Neutrophil (primary cell): ENCODE results near the gene ANO6.

ENCODE experiments used
- H3K27ac ChIP-seq: fragments of 200-600 bp; sonication (generic); 2 replicates; pipeline ENCODE4 v1.5.1; 2016; ENCODE audit warnings: mild to moderate bottlenecking, moderate library complexity
- H3K27me3 ChIP-seq: fragments of 200-600 bp; sonication (generic); 2 replicates; pipeline ENCODE4 v1.6.0; 2016; ENCODE audit warnings: mild to moderate bottlenecking
- H3K36me3 ChIP-seq: fragments of 200-600 bp; sonication (generic); 2 replicates; pipeline ENCODE4 v1.5.1; 2017
- H3K4me1 ChIP-seq, 2 experiments: fragments of 200-600 bp in 1 of 2; sonication (generic) in 1 of 2; 1 replicate in 1 of 2; 2 replicates in 1 of 2; pipeline versions ENCODE4 v1.5.1 to v1.6.1; 2013 to 2016; ENCODE audit warnings: low read depth in 1 of 2, low read length in 1 of 2, mild to moderate bottlenecking in 1 of 2, moderate library complexity in 1 of 2; ENCODE audit not compliant: control insufficient read depth in 1 of 2, insufficient read depth in 1 of 2
- H3K4me3 ChIP-seq, 2 experiments: fragments of 200-600 bp in 1 of 2; sonication (generic) in 1 of 2; 1 replicate in 1 of 2; 2 replicates in 1 of 2; pipeline ENCODE4 v1.5.1; 2013 to 2016; ENCODE audit warnings: low read depth in 1 of 2, low read length in 1 of 2, mild to moderate bottlenecking in 1 of 2, moderate library complexity in 1 of 2
- H3K9me3 ChIP-seq: fragments of 200-600 bp; sonication (generic); 2 replicates; pipeline ENCODE4 v1.5.1; 2016
- TF ChIP-seq, protein P1 (sequence below): fragments of 200-600 bp; sonication (generic); IDR thresholded peaks from 2 replicates; pipeline ENCODE4 v1.5.1; 2016; ENCODE audit warnings: antibody characterized with exemption

The ANO6 gene

DNA sequence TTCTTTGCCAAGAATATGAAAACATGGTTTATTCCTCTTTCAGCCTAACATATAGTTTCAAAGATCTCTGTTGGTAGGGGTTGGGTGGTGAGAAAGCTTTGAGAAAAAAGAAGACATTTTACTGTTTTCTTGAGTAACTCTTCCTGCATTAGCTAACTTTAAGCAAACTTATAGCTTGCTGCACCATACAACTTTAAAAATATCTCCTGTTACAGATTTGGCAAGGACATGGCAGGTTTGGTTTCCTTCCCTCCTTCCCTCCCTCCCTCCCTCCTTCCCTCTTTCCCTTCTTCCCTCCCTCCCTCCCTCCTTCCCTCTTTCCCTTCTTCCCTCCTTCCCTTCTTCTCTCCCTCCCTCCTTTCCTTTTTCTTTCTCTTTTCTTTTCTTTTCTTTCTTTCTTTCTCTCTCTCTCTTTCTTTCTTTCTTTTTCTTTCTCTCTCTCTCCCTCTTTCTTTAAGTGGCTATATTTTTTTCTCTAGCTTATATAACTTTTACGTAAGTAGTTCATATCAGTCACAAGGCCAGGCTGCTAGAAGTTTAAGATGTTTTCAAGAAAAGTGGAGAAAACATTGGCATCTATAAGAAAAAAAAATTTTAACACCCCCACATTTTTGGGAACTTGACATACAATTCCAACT is 26.0 kb upstream of the ANO6 start:
- Histone ChIP-seq H3K27me3 (no peaks in the 10 kb centered on the region), H3K36me3 (no peaks in the 10 kb centered on the region), H3K4me1 (peaks cover 20 to 37% of the 10 kb centered on the region in 2 experiments), H3K4me3 (no peak overlapping the region), H3K9me3 (no peaks in the 10 kb centered on the region), H3K27ac (peak overlapping the region; percentile 13)
- TF ChIP-seq, protein P1, sequence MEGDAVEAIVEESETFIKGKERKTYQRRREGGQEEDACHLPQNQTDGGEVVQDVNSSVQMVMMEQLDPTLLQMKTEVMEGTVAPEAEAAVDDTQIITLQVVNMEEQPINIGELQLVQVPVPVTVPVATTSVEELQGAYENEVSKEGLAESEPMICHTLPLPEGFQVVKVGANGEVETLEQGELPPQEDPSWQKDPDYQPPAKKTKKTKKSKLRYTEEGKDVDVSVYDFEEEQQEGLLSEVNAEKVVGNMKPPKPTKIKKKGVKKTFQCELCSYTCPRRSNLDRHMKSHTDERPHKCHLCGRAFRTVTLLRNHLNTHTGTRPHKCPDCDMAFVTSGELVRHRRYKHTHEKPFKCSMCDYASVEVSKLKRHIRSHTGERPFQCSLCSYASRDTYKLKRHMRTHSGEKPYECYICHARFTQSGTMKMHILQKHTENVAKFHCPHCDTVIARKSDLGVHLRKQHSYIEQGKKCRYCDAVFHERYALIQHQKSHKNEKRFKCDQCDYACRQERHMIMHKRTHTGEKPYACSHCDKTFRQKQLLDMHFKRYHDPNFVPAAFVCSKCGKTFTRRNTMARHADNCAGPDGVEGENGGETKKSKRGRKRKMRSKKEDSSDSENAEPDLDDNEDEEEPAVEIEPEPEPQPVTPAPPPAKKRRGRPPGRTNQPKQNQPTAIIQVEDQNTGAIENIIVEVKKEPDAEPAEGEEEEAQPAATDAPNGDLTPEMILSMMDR = no peak

DNA sequence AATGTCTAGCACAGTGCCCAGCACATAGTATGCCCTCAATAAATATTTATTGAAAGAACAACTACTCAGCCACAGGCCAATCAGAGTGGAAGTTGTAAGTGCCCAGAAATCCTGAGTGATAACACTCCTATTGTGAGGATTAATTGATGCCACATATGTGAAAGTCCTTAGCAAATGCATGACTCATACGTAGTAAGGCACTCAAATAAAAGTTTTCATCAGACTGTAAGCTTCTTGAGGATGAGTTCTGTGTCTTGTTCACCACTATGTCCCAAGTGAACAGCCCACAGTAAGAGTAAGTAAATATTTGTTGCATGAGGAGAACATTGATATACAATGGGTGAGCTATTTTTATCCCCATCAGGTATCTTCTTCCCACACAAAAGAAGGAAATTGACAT is 24.7 kb upstream of the ANO6 start:
- Histone ChIP-seq H3K27ac (peak overlapping the region; percentile 5), H3K27me3 (no peaks in the 10 kb centered on the region), H3K9me3 (no peaks in the 10 kb centered on the region), H3K36me3 (no peaks in the 10 kb centered on the region), H3K4me3 (no peak overlapping the region), H3K4me1 (peaks cover 20 to 36% of the 10 kb centered on the region in 2 experiments)
- TF ChIP-seq, protein P1 = no peak

DNA sequence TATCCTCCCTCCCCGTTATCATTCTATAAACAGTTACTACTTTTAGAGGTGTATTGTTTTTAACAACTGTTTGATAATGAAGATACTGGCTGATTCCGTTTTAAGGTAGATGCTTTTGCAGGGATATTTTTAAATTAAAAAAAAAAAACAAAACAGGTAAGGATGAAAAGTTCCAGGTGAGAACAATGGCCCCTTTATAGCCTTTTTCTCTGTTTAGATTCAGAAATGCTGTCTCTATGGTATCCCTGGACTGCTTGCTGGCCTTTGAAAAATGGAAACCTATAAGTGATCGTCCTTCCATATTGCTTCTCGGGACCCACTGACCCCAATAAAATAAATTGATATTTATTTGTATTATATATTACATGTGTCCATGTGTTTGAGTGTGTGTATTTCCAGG is 23.2 kb upstream of the ANO6 start:
- H3K27ac ChIP-seq = no peak overlapping the region
- H3K27me3 ChIP-seq = no peaks in the 10 kb centered on the region
- no peak overlapping the region for H3K4me3 ChIP-seq
- H3K36me3 ChIP-seq = no peaks in the 10 kb centered on the region
- TF ChIP-seq, protein P1 = no peak
- H3K9me3 ChIP-seq = no peaks in the 10 kb centered on the region
- H3K4me1 ChIP-seq = peaks cover 20 to 36% of the 10 kb centered on the region in 2 experiments

DNA sequence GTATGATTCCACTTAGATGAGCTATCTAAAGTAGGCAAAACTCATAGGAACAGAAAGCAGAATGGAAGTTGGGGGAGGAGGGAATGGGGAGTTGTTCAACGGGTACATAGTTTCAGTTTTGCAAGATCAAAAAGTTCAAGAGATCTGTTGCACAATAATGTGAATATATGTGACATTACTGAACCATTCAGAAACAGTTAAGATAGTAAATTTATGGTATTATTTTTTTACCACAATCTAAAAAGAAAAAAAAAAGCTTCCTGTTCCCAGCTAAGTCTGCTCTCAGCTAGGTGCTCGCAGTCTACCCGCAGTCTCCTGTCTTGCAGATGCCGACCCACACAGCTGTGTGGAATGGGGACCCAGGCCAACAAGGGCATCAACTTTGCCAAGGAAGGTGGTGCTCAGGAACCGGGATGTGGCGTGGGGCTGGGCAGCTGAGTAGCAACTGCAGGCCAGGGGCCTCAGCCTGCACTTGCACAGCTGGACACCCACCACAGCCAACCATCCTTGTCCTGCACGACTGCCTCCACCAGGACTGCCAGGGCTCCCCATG is 15.3 kb upstream of the ANO6 start:
- TF ChIP-seq, protein P1 = no peak
- H3K9me3 ChIP-seq = no peaks in the 10 kb centered on the region
- H3K36me3 ChIP-seq = no peaks in the 10 kb centered on the region

DNA sequence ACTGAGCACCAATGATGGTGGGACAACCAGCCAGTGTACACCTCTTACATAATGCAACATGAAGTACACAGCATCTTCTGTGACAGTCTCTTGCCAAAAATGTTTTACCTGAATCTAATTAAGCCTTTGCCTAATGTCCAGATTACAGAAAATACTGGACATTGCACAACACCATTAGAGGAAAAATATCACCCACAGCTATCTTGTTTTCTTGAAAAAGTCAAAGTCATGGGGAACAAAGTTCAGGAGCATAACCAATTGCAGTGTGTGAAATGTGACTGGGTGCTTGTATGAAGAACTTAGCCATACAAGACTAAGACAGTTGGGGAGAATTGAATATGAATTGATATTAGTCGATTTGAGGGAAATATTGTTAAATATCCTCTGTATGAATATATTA is 12.1 kb upstream of the ANO6 start:
- Histone ChIP-seq H3K27ac (no peak overlapping the region), H3K4me3 (no peak overlapping the region), H3K27me3 (no peaks in the 10 kb centered on the region)

More for the DNA sequence above, 15.3 kb upstream of the ANO6 start:
- Histone ChIP-seq H3K4me3 (no peak overlapping the region), H3K4me1 (peaks cover 18 to 29% of the 10 kb centered on the region in 2 experiments), H3K27me3 (no peaks in the 10 kb centered on the region), H3K27ac (no peak overlapping the region)

More for the DNA sequence above, 12.1 kb upstream of the ANO6 start:
- Histone ChIP-seq H3K9me3 (no peaks in the 10 kb centered on the region), H3K4me1 (peaks cover 22 to 37% of the 10 kb centered on the region in 2 experiments), H3K36me3 (no peaks in the 10 kb centered on the region)
- TF ChIP-seq, protein P1 = no peak
